Hematopoietic multipotent progenitor cell treated with erythropoietin and hydrocortisone succinate and interleukin-3 and kit ligand, for 6 days (in vitro differentiated cells): Measurements from ENCODE around the gene DHX34.
A peak's percentile ranks its signal among the peaks of the same experiment; 100 is the strongest.
"Not testable (repeated sequence)": the region's sequence is repeated elsewhere in the genome, so short reads cannot be mapped to it uniquely, and the experiment has no call there.

ENCODE experiments used
- DNase-seq: peaks from one replicate; pipeline ENCODE4 v3.0.0-alpha.2; 2015

Gene DHX34

DNA sequence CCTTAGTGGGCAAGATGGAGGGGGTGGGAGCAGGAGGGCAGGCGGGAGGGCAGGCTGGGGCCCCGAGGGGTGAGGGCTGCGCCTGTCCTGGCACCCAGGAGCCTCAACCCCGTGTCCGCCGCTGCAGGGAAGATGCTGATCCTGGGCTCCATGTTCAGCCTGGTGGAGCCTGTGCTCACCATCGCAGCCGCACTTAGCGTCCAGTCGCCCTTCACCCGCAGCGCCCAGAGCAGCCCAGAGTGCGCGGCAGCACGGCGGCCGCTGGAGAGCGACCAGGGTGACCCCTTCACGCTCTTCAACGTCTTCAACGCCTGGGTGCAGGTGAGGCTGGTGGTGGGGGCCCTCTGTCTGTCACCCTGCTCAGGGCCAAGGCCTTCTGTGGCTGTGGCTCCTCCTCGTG, 23.5 kb downstream of the DHX34 start:
- no peak for DNase-seq

GRCh38 chr19:47373246-47374240, 24.4 kb downstream of the DHX34 start:
- DNase-seq, result no peak

DNA sequence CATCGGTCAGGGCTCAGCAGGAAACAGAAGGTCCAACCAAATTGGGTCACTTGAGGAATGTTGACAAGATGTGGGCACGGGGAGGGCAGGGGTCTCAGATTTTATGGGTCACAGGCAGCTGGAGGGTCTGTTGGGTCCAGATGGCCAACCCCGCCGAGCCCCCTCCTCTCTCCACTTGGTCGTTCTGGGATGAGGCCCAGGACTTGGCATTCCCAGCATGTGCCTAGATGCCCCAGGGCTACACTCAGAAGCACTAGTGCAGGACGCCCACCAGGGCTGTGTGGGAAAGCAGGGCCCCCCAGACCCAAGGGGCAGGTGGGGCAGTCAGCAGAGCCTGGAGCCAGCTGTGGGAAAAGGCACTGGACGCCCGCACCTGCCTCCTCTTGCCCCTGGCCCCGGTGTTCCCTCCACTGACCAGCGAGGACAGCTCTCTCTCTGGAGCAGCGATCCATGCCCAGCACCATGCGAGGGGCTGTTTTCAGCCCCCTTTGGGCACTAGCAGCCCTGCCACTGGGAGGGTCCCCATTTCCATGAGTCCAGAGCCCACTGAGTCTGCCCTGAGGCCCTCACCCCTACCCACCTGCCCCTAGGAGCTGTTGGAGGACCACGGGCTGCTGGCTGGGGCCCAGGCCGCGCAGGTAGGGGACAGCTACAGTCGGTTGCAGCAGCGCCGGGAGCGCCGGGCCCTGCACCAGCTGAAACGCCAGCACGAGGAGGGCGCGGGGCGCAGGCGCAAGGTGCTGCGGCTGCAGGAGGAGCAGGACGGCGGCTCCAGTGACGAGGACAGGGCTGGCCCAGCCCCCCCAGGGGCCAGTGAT, 26.0 kb downstream of the DHX34 start:
- DNase-seq, result no peak

GRCh38 chr19:47375694-47376588, 26.8 kb downstream of the DHX34 start:
- DNase-seq, result no peak

- no peak for DNase-seq
Measured at GRCh38 chr19:47376589-47377144, 27.6 kb downstream of the DHX34 start.

GRCh38 chr19:47377208-47377701, 28.1 kb downstream of the DHX34 start:
- DNase-seq, result peak; percentile 52

DNA sequence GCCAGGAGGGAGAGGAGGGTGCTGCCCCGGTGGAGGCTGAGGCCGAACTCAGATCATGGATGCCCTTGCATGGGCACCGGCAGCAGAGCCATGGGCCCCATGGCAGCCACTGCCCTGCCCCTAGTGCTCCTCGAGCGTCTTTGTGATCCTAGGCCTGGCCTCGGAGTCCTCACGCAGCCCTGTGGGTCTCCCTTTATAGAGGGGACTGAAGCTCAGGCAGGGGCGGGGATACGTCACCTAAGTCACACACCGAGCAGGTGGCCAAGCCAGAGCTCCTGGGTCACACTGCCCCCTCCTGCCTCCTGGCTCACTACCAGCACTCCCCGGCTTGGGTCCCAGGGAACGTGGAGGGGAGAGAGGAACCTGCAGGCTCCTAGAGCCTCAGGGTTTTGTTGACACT, 28.7 kb downstream of the DHX34 start:
- no peak for DNase-seq

DNA sequence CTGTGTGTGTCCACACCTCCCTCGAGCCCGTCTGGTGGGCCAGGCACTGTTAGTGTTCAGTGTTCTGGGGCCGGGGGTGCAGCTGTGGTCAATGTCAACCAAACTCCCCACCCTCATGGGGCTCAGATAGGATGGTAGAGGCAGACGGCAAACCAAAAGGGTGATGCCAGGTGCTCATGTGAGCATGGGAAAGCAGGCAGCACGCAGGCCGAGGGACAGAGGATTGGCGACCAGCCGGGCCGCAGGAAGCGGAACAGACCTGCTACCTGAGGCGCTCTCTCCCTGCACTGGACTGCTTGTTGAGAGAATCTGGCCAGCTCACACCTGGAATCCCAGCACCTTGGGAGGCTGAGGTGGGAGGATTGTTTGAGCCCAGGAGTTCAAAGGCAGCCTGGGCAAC, 29.1 kb downstream of the DHX34 start:
- DNase-seq, result no peak

DNA sequence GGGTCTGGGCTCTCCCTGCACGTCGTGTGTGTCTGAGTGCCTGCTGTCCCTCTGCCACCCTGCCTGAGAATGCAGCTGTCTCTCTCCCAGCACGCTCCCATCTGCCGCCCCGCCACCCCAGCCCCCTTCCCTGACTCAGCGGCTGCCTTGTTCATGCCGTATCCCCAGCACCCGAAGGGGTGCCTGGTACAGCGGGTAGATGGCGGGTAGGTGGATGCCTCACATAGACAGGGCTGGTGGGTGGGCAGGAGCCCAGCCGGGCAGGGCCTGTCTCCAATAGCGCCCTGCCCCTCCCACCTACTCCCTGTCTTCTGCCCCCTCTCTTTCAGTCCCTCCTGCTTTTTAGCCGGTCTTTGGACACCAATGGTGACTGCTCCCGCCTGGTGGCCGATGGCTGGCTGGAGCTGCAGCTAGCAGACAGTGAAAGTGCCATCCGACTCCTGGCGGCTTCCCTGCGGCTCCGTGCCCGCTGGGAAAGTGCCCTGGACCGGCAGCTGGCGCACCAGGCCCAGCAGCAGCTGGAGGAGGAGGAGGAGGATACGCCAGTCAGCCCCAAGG, 30.3 kb downstream of the DHX34 start:
- DNase-seq, result no peak

DNA sequence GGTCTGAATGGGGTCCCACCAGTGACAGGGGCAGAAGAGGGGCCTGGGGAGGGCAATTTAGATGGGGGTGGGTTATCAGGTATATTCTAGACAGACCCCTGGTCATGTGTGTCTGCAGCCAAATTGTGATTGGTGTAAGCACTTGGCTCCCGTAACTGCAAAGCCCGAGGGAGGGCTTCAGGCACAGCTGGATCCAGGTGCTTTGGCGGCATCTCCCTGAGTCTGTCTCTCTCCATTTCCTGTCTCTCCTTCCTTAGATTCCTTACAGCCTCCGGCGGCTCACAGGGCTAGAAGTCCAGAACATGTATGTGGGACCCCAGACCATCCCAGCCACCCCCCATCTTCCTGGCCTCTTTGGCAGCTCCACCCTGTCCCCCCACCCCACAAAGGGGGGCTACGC, 31.4 kb downstream of the DHX34 start:
- DNase-seq, result no peak

DNA sequence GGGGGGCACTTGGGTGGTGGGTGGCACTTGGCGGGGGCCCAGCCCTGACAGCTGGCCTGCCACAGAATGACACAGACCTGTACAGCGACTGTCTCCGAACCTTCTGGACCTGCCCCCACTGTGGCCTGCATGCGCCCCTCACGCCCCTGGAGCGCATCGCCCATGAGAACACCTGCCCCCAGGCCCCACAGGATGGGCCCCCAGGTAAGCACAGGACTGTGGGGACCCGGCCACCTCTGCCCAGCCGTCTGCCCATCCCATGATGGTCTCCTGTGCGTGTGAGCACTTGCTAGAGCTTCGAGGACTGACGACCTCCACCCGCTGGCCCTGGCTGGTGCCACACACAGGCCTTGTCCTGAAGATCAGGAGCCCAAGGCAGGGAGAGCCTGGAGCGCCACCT, 32.0 kb downstream of the DHX34 start:
- DNase-seq, result no peak

- DNase-seq, result peak; percentile 56
Measured at GRCh38 chr19:47381653-47382279, 32.7 kb downstream of the DHX34 start.

DNA sequence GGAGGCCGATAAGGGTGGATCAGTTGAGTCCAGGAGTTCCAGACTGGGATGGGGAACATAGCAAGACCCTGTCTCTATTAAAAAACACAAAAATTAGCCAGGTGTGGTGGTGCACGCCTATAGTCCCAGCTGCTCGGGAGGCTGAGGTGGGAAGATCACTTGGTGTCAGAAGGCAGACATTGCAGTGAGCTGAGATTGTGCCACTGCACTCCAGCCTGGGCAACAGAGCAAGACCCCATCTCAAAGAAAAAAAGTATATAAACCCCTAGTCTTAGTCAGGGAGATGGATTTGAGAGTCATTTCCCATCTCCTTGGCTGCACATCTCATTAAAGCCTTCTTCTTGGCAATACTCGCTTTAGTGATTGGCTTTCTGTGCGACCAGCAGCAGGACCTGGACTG, 34.8 kb downstream of the DHX34 start:
- DNase-seq, result not testable (repeated sequence)

- not testable (repeated sequence) for DNase-seq
Measured at GRCh38 chr19:47384533-47384932, 35.4 kb downstream of the DHX34 start.

DNA sequence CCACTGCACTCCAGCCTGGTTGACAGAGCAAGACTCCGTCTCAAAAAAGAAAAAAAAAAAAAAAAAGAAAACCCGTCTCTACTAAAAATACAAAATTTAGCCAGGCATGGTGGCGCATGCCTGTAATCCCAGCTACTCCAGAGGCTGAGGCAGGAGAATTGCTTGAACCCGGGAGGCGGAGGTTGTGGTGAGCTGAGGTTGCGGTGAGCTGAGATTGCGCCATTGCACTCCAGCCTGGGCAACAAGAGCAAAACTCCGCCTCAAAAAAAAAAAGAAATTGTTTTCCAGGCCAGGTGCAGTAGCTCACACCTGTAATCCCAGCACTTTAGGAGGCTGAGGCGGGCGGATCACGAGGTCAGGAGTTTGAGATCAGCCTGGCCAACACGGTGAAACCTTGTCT, 37.5 kb downstream of the DHX34 start:
- not testable (repeated sequence) for DNase-seq

- DNase-seq, result not testable (repeated sequence)
Measured at GRCh38 chr19:47387623-47388022, 38.5 kb downstream of the DHX34 start.

DNA sequence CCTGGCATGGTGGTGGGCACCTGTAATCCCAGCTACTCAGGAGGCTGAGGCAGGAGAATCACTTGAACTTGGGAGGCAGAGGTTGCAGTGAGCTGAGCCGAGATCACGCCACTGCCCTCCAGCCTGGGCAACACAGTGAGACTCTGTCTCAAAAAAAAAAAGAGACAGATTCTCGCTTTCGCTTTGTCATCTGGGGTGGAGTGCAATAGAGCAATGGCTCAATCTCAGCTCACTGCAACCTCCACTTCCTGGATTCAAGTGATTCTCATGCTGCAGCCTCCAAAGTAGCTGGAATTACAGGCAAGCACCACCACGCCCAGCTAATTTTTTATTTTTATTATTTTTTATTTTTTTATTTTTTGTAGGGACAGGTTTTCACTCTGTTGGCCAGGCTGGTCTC, 39.6 kb downstream of the DHX34 start:
- peak; percentile 26 for DNase-seq

GRCh38 chr19:47389150-47389556, 40.0 kb downstream of the DHX34 start:
- DNase-seq, result peak; percentile 58

DNA sequence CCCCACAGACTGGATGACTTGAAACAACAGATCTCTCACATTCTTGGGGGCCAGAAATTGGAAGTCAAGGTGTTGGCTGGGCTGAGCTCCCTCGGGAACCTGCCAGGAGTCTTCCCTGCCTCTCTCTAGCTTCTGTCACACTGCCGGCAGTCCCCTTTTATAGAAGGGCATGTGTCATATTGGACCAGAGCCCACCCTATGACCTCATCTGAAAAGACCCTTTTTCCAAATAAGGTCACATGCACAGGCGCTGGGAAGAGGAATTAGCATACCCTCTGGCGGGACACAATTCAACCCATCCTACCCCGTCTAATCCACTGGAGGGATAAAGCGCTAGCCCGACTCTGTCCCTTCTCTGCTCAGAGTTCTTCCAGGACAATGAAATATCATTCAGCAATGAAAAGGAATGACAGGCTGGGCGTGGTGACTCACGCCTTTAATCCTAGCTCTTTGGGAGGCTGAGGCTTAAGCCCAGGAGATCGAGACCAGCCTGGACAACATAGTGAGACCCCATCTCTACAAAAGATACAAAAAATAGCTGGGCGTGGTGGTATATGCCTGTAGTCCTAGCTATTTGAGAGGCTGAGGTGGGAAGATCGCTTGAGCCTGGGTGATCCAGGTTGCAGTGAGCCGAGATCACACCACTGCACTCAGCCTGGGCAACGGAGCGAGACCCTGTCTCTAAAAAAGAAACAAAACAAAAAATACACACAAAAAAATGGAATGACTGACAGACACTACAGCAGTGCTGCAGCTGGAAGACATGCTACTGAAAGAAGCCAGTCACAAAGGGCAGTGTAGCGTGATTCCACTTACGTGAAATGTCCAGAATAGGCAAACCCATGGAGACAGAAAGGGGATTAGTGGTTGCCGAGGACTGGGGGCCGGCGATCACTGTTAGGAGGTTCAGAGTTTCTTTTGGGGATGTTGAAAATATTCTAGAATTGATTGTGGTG, 41.7 kb downstream of the DHX34 start:
- DNase-seq, result no peak
